HG02798 (cell line): ENCODE data around the gene PRODH.
"Not testable (repeated sequence)": the region's sequence is repeated elsewhere in the genome, so short reads cannot be mapped to it uniquely, and the experiment has no call there.

Experiments used
- ATAC-seq: cut with Tn5 transposase; IDR thresholded peaks from one replicate; pipeline ENCODE4 v1.9.1; 2021; ENCODE audit warnings: mild to moderate bottlenecking; ENCODE audit not compliant: unreplicated experiment, poor library complexity

The PRODH gene

GRCh38 chr22:18914558-18914957, 21.5 kb downstream of the PRODH start:
- ATAC-seq = not testable (repeated sequence)

DNA sequence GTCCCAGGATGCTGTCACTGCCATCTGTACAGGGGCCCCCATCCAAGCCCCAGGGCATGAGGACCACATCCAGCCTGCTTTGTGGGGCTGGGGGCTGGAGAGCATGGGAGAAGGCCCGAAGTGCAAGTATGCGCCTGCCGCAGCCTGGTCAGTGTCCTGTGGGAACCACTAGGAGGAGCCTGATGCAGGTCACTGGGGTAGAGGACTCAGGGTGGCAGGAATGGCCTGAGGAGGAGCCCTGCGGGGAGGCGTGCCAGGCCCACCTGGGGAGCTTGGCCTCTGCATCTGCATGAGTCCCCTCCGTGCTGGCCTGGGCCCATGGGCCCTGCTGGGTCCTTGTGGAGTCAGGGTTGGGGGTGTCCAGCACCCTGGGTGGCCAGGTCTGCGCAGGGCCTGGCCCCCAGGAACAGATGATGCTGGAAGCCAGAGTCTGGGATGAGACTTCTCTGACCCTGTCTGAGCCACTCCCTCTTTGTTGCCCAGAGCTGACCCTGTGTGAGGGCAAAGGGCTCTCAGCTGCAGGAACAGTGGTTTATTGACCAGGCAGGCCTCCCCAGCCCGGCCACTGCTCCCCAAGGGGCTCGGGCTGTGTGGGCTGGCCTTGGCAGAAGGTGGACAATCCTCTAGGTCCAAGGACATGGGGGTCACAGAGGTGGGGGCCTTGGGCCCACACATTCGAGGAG, 23.7 kb downstream of the PRODH start:
- not testable (repeated sequence) for ATAC-seq

DNA sequence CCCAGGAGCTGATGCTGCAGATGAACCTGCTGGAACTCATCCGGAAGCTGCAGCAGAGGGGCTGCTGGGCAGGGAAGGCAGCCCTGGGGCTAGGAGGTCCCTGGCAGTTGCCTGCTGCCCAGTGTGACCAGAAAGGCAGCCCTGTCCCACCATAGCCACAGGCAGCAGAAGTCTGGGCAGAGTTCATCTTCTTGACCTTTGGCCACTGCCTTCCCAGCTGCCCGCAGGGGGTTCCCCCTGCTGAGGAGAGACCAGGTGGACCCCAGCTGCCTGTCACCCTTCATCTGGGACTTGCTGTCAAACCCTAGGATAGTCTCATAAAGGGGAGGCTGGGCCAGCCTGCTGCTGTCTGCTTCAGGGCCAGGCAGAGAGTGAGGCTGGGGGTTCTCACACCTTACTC, 24.6 kb downstream of the PRODH start:
- not testable (repeated sequence) for ATAC-seq

GRCh38 chr22:18909556-18909955, 26.5 kb downstream of the PRODH start:
- ATAC-seq = no peak

- no peak for ATAC-seq
These were observed 29.2 kb downstream of the PRODH start for GRCh38 chr22:18906896-18907295.

- not testable (repeated sequence) for ATAC-seq
These were observed 29.7 kb downstream of the PRODH start for GRCh38 chr22:18906410-18906745.

GRCh38 chr22:18905540-18906409, 30.3 kb downstream of the PRODH start, which contains the start of gene DGCR6:
Gene DGCR6 (plus strand): TSS chr22:18906320. CDS start chr22:18906375, 55 bp downstream.
- peak; percentile 93 for ATAC-seq

DNA sequence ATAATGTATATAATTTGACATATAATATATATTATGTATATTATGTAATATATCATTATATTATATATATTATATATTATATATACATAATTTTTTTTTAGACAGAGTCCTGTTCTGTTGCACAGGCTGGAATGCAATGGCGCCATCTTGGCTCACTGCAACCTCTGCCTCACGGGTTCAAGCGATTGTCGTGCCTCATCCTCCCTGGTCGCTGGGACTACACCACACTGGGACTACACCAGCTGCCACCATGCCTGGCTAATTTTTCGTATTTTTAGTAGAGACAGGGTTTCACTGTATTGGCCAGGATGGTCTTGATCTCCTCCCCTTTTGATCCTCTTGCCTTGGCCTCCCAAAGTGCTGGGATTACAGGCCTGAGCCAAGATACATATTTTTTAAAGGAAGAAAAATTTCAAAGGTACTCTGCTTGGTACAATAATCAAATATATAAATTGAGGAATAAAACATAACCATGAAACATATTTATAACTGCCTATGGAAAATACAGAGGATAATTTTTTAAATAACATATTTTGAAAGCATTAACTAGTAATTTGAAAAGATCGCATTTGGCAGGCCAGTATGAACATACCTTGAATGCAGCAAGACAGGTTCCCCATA, 39.9 kb downstream of the PRODH start:
- ATAC-seq = peak; percentile 52

GRCh38 chr22:18893775-18894174, 42.3 kb downstream of the PRODH start:
- not testable (repeated sequence) for ATAC-seq

GRCh38 chr22:18890510-18891192, 45.4 kb downstream of the PRODH start:
- peak; percentile 90 for ATAC-seq

DNA sequence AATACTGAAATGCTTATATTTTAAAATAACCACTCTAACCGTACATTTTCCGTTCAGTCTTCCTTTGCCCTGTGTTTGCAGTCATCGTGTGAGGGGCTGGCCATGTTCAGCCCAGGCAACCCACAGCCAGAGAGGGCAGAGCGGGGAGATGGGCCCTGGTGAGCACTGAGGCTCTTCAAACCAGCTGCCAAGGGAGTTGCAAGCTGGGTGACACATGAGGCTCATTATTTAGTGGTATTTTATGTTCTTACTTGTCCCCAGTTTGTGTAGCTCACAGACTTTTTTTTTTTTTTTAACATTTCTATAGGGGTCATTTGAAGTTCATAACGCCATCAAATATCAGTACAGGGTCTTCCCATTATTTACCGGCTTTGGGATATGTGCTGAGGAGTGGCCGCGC, 48.0 kb downstream of the PRODH start:
- ATAC-seq = no peak

DNA sequence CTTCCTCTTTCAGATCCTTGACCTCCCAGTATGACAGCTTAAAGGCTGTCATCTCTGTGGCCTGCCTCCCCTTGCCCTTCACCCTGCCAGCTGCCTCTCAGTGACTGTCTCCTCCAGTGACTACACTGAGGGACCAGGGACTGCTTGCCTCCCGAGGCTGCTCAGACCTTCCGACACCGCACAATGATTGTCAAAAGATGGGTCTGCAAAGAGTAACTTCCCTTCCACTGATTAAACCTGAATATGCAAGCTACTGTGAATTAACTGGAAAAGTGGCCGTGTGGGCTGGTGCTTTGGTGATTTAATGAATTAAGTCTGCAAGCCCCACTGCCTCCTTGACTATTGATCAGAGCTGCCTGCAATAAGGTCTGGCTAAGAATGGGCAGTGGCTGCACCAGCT, 51.6 kb downstream of the PRODH start:
- ATAC-seq = not testable (repeated sequence)

- ATAC-seq = not testable (repeated sequence)
These were observed 54.8 kb downstream of the PRODH start for GRCh38 chr22:18881260-18881659.
